Stimulated activated CD8-positive, alpha-beta memory T cell treated with anti-CD3 and anti-CD28 coated beads, Interleukin-12 subunit alpha, Interleukin-12 subunit beta, amount 100 ng/mL, for 4 hours (primary cell): ENCODE measurements around the gene GJC1.

Source experiments
- DNase-seq: peaks from one replicate; pipeline ENCODE4 v3.0.0-alpha.2; 2020; ENCODE audit warnings: low read depth

The GJC1 gene

DNA sequence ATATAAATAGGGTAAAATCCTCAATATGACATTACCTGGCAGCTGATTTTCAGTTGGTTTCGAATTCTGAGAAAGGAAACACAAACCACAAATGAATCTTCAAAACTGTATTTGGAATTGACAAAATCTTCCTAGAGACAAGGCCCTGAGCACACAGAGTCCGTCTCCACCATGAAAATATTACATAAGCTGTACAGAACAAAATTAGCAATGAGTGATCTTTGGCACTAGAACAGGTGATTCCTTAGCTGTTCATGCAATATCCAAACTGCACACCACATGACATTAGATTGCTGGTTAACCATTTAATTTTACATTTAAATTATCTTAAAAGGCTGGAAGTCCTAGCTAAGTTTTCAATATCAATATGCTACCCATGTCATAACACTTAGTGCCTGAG is 31.7 kb downstream of the GJC1 start:
- DNase-seq: no peak

GRCh38 chr17:44797802-44798201 is 32.3 kb downstream of the GJC1 start:
- DNase-seq: no peak

GRCh38 chr17:44796731-44797130 is 33.4 kb downstream of the GJC1 start:
- DNase-seq: no peak

DNA sequence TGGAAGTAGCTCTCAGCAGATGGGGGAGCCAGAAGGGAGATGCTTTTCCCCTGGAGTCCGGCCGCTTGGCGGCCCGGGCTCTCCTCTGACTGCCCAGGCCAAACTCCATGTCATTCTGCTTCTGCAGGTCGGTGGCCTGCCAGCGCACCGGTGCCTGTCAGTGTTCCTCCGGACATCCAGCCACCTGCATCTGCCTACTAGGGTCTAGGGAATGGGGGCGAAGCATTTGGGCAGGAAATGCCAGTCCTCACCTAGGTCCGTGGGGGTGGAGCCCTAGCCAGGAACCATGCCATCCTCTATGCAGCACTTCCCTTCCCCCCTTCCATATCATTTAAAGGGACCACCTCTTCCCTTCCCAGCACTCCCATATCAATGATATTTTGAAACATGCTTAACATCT is 34.2 kb downstream of the GJC1 start:
- no peak for DNase-seq

GRCh38 chr17:44795421-44795820 is 34.7 kb downstream of the GJC1 start:
- DNase-seq: no peak

GRCh38 chr17:44794851-44795413 is 35.2 kb downstream of the GJC1 start:
- DNase-seq: no peak

- no peak for DNase-seq
Measured at GRCh38 chr17:44793885-44794842, 35.9 kb downstream of the GJC1 start.

- no peak for DNase-seq
Measured at GRCh38 chr17:44792276-44792675, 37.8 kb downstream of the GJC1 start.

DNA sequence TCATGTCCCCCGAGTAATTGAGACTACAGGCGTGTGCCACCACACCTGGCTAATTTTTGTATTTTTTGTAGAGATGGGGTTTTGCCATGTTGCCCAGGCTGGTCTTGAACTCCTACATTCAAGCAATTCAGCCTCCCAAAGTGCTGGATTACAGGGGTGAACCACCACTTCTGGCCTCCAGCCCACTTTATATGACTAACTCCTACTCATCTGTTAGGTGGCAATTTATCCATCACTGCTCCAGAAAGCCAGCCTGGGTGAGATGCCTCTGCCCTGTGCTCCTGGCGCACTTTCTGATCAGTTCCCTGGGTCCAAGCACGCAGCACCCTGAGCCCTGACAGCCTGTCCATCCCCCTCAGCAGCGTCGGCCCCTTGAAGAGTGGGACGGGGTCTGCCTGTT is 41.9 kb downstream of the GJC1 start:
- no peak for DNase-seq

GRCh38 chr17:44787271-44787940 is 42.7 kb downstream of the GJC1 start:
- no peak for DNase-seq

- DNase-seq: no peak
Measured at GRCh38 chr17:44786551-44787081, 43.5 kb downstream of the GJC1 start.

GRCh38 chr17:44785921-44786320 is 44.2 kb downstream of the GJC1 start:
- DNase-seq: no peak

GRCh38 chr17:44782326-44782850 is 47.7 kb downstream of the GJC1 start:
- no peak for DNase-seq

- no peak for DNase-seq
Measured at GRCh38 chr17:44781551-44782325, 48.3 kb downstream of the GJC1 start.

GRCh38 chr17:44780845-44781480 is 49.1 kb downstream of the GJC1 start:
- no peak for DNase-seq

GRCh38 chr17:44780161-44780560 is 49.9 kb downstream of the GJC1 start:
- DNase-seq: no peak

- peak; percentile 66 for DNase-seq
Measured at GRCh38 chr17:44779211-44780025, 50.7 kb downstream of the GJC1 start.

DNA sequence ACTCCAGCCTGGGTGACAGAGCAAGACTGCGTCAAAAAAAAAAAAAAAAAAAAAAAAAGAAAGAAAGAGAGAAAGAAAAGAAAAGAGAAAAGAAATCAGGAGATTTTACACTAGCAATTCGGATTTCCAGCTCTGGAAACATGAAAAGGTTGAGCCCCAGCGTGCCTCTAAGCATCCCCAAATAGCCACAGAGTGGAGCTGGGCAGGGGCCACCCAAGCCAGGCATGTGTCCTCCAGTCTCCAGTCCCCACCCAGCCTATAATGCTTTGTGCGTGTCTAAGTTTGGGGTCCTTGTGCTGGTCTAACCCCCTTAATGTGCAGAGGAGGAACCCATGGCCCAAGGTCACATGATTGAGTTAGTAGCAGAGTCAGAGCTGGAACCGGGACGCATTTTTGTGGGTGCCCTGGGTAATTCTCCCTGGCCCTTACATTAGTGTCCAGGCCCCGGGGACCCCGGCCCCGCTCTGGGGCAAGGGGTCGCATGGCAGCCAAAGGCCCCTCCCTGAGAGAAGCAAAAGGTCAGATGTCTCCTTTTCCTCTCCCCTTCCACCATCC is 51.4 kb downstream of the GJC1 start:
- no peak for DNase-seq

DNA sequence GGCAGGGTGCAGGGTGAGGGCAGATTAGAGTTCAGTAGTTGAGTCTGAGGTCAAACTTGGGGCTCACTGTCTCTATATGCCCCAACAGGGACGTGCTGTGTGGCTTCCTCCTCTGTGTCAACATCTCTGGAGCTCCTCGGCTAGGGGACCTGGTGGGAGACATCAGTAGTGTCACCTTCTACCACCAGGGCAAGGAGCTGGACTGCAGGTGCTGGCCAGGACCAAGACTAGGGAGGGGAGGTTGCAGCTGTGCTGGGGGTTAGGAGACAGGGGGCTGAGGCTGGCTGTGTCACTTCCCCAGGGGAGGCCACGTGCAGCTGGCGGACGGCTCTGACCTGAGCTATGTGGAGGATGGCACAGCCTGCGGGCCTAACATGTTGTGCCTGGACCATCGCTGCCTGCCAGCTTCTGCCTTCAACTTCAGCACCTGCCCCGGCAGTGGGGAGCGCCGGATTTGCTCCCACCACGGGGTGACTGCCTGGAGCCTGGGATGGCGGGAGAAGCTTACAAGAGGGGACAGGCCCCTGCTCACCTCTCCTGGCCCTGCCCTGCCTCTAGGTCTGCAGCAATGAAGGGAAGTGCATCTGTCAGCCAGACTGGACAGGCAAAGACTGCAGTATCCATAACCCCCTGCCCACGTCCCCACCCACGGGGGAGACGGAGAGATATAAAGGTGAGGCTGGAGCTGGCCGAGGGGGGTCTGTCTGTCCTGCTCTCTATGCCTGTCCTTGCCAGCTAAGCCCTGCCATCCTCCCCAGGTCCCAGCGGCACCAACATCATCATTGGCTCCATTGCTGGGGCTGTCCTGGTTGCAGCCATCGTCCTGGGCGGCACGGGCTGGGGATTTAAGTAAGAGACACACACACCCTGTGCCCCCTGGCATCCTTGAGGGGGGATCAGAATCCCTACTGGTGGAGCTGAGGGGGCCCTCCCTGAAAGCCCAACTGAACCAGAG is 52.4 kb downstream of the GJC1 start:
- DNase-seq: no peak
